ENCODE data around the gene TOR2A.
A peak's percentile ranks its signal among the peaks of the same experiment; 100 is the strongest.

The TOR2A gene

GRCh38 chr9:127715470-127716337 lies 19.4 kb downstream of the TOR2A start, which contains the start of the genes PTRH1 and TTC16:
Gene PTRH1 (minus strand): TSS chr9:127715663. CDS start chr9:127715639, 24 bp downstream.
Gene TTC16 (plus strand): TSS chr9:127716079. CDS start chr9:127716146, 67 bp downstream.
- Histone ChIP-seq H3K27ac (ENCODE audit: low read depth, low read length) (peak within 1 kb of the TSS; percentile 42), H3K27me3 (ENCODE audit: control insufficient read depth, insufficient read depth, low read length) (no peaks in the 10 kb centered on the region), H3K4me3 (ENCODE audit: low read depth, low read length) (peak within 1 kb of the TSS; percentile 90), H3K9me3 (ENCODE audit: control insufficient read depth, insufficient read depth, low read length) (no peaks in the 10 kb centered on the region), H3K36me3 (ENCODE audit: control insufficient read depth, insufficient read depth, low read length) (no peaks in the 10 kb centered on the region), H3K9ac (ENCODE audit: low read depth, low read length) (peak within 1 kb of the TSS; percentile 67), H3K4me1 (ENCODE audit: control insufficient read depth, insufficient read depth, low read length) (peaks cover 18% of the 10 kb centered on the region)

- H3K27ac ChIP-seq (ENCODE audit: low read depth, low read length): peak overlapping the region; percentile 42
- no peaks in the 10 kb centered on the region for H3K9me3 ChIP-seq (ENCODE audit: control insufficient read depth, insufficient read depth, low read length)
- peak overlapping the region; percentile 67 for H3K9ac ChIP-seq (ENCODE audit: low read depth, low read length)
- H3K4me3 ChIP-seq (ENCODE audit: low read depth, low read length): peak overlapping the region; percentile 90
- peaks cover 18% of the 10 kb centered on the region for H3K4me1 ChIP-seq (ENCODE audit: control insufficient read depth, insufficient read depth, low read length)
- H3K27me3 ChIP-seq (ENCODE audit: control insufficient read depth, insufficient read depth, low read length): no peaks in the 10 kb centered on the region
- H3K36me3 ChIP-seq (ENCODE audit: control insufficient read depth, insufficient read depth, low read length): no peaks in the 10 kb centered on the region
These were observed 20.1 kb downstream of the TOR2A start for GRCh38 chr9:127714951-127715469.

- Histone ChIP-seq H3K36me3 (ENCODE audit: control insufficient read depth, insufficient read depth, low read length) (no peaks in the 10 kb centered on the region), H3K9me3 (ENCODE audit: control insufficient read depth, insufficient read depth, low read length) (no peaks in the 10 kb centered on the region), H3K4me1 (ENCODE audit: control insufficient read depth, insufficient read depth, low read length) (peaks cover 18% of the 10 kb centered on the region), H3K9ac (ENCODE audit: low read depth, low read length) (no peak overlapping the region), H3K27me3 (ENCODE audit: control insufficient read depth, insufficient read depth, low read length) (no peaks in the 10 kb centered on the region), H3K4me3 (ENCODE audit: low read depth, low read length) (peak overlapping the region; percentile 47; the same call in 1 of the 2 replicates), H3K27ac (ENCODE audit: low read depth, low read length) (no peak overlapping the region)
These were observed 20.9 kb downstream of the TOR2A start for GRCh38 chr9:127714020-127714750.

GRCh38 chr9:127712867-127713266 lies 22.2 kb downstream of the TOR2A start:
- no peak overlapping the region for H3K27ac ChIP-seq (ENCODE audit: low read depth, low read length)
- no peaks in the 10 kb centered on the region for H3K9me3 ChIP-seq (ENCODE audit: control insufficient read depth, insufficient read depth, low read length)
- H3K36me3 ChIP-seq (ENCODE audit: control insufficient read depth, insufficient read depth, low read length): no peaks in the 10 kb centered on the region
- no peaks in the 10 kb centered on the region for H3K27me3 ChIP-seq (ENCODE audit: control insufficient read depth, insufficient read depth, low read length)
- H3K4me3 ChIP-seq (ENCODE audit: low read depth, low read length): no peak overlapping the region
- H3K4me1 ChIP-seq (ENCODE audit: control insufficient read depth, insufficient read depth, low read length): peaks cover 18% of the 10 kb centered on the region
- no peak overlapping the region for H3K9ac ChIP-seq (ENCODE audit: low read depth, low read length)

GRCh38 chr9:127712371-127712770 lies 22.7 kb downstream of the TOR2A start:
- Histone ChIP-seq H3K27me3 (ENCODE audit: control insufficient read depth, insufficient read depth, low read length) (no peaks in the 10 kb centered on the region), H3K9ac (ENCODE audit: low read depth, low read length) (no peak overlapping the region), H3K9me3 (ENCODE audit: control insufficient read depth, insufficient read depth, low read length) (no peaks in the 10 kb centered on the region), H3K27ac (ENCODE audit: low read depth, low read length) (no peak overlapping the region), H3K4me1 (ENCODE audit: control insufficient read depth, insufficient read depth, low read length) (peaks cover 18% of the 10 kb centered on the region), H3K36me3 (ENCODE audit: control insufficient read depth, insufficient read depth, low read length) (no peaks in the 10 kb centered on the region), H3K4me3 (ENCODE audit: low read depth, low read length) (no peak overlapping the region)

GRCh38 chr9:127711831-127712274 lies 23.2 kb downstream of the TOR2A start:
- Histone ChIP-seq H3K9ac (ENCODE audit: low read depth, low read length) (no peak overlapping the region), H3K27ac (ENCODE audit: low read depth, low read length) (peak overlapping the region; percentile 47), H3K36me3 (ENCODE audit: control insufficient read depth, insufficient read depth, low read length) (no peaks in the 10 kb centered on the region), H3K27me3 (ENCODE audit: control insufficient read depth, insufficient read depth, low read length) (no peaks in the 10 kb centered on the region), H3K9me3 (ENCODE audit: control insufficient read depth, insufficient read depth, low read length) (no peaks in the 10 kb centered on the region), H3K4me1 (ENCODE audit: control insufficient read depth, insufficient read depth, low read length) (peaks cover 21% of the 10 kb centered on the region), H3K4me3 (ENCODE audit: low read depth, low read length) (no peak overlapping the region)

GRCh38 chr9:127711226-127711701 lies 23.8 kb downstream of the TOR2A start:
- Histone ChIP-seq H3K36me3 (ENCODE audit: control insufficient read depth, insufficient read depth, low read length) (no peaks in the 10 kb centered on the region), H3K9ac (ENCODE audit: low read depth, low read length) (no peak overlapping the region), H3K27ac (ENCODE audit: low read depth, low read length) (peak overlapping the region; percentile 47), H3K4me1 (ENCODE audit: control insufficient read depth, insufficient read depth, low read length) (peaks cover 22% of the 10 kb centered on the region), H3K4me3 (ENCODE audit: low read depth, low read length) (no peak overlapping the region), H3K27me3 (ENCODE audit: control insufficient read depth, insufficient read depth, low read length) (no peaks in the 10 kb centered on the region), H3K9me3 (ENCODE audit: control insufficient read depth, insufficient read depth, low read length) (no peaks in the 10 kb centered on the region)

GRCh38 chr9:127710204-127710783 lies 24.8 kb downstream of the TOR2A start:
- Histone ChIP-seq H3K27ac (ENCODE audit: low read depth, low read length) (no peak overlapping the region), H3K9me3 (ENCODE audit: control insufficient read depth, insufficient read depth, low read length) (no peaks in the 10 kb centered on the region), H3K9ac (ENCODE audit: low read depth, low read length) (no peak overlapping the region), H3K36me3 (ENCODE audit: control insufficient read depth, insufficient read depth, low read length) (no peaks in the 10 kb centered on the region), H3K4me1 (ENCODE audit: control insufficient read depth, insufficient read depth, low read length) (peaks cover 22% of the 10 kb centered on the region), H3K27me3 (ENCODE audit: control insufficient read depth, insufficient read depth, low read length) (no peaks in the 10 kb centered on the region), H3K4me3 (ENCODE audit: low read depth, low read length) (no peak overlapping the region)

- Histone ChIP-seq H3K36me3 (ENCODE audit: control insufficient read depth, insufficient read depth, low read length) (no peaks in the 10 kb centered on the region), H3K4me1 (ENCODE audit: control insufficient read depth, insufficient read depth, low read length) (peaks cover 18% of the 10 kb centered on the region), H3K9me3 (ENCODE audit: control insufficient read depth, insufficient read depth, low read length) (no peaks in the 10 kb centered on the region), H3K9ac (ENCODE audit: low read depth, low read length) (no peak overlapping the region), H3K4me3 (ENCODE audit: low read depth, low read length) (no peak overlapping the region), H3K27me3 (ENCODE audit: control insufficient read depth, insufficient read depth, low read length) (no peaks in the 10 kb centered on the region), H3K27ac (ENCODE audit: low read depth, low read length) (no peak overlapping the region)
These were observed 26.0 kb downstream of the TOR2A start for GRCh38 chr9:127708952-127709587.

GRCh38 chr9:127707766-127708165 lies 27.3 kb downstream of the TOR2A start:
- no peak overlapping the region for H3K27ac ChIP-seq (ENCODE audit: low read depth, low read length)
- H3K4me1 ChIP-seq (ENCODE audit: control insufficient read depth, insufficient read depth, low read length): peaks cover 18% of the 10 kb centered on the region
- H3K36me3 ChIP-seq (ENCODE audit: control insufficient read depth, insufficient read depth, low read length): no peaks in the 10 kb centered on the region
- H3K4me3 ChIP-seq (ENCODE audit: low read depth, low read length): no peak overlapping the region
- no peaks in the 10 kb centered on the region for H3K27me3 ChIP-seq (ENCODE audit: control insufficient read depth, insufficient read depth, low read length)
- no peaks in the 10 kb centered on the region for H3K9me3 ChIP-seq (ENCODE audit: control insufficient read depth, insufficient read depth, low read length)
- H3K9ac ChIP-seq (ENCODE audit: low read depth, low read length): no peak overlapping the region

Data from HUES48 (cell line).